H9 (cell line): ENCODE results near the gene KLF11. TPM values are rescaled to one million over a fixed set of nuclear protein-coding genes. Genes with fewer than 3 reads are reported as not detected.

Experiments
- DNase-seq: peaks from one replicate; pipeline ENCODE4 v3.0.0-alpha.2; 2017
- H2AFZ ChIP-seq: one replicate; pipeline ENCODE4 v1.6.1; 2013; ENCODE audit warnings: mild to moderate bottlenecking, low read length, control low read depth, moderate library complexity
- H2AK5ac ChIP-seq: 2 replicates; pipeline ENCODE4 v1.6.1; 2013; ENCODE audit warnings: low read length, control low read depth, mixed read lengths; ENCODE audit not compliant: insufficient read length
- H2BK120ac ChIP-seq: one replicate; pipeline ENCODE4 v1.6.1; 2013; ENCODE audit warnings: low read depth, mild to moderate bottlenecking, low read length, control low read depth, inconsistent platforms; ENCODE audit not compliant: poor library complexity, severe bottlenecking
- H2BK12ac ChIP-seq: 2 replicates; pipeline ENCODE4 v1.6.1; 2013; ENCODE audit warnings: low read length, control low read depth, mixed read lengths, low read depth; ENCODE audit not compliant: insufficient read length
- H2BK15ac ChIP-seq: 2 replicates; pipeline ENCODE4 v1.6.1; 2013; ENCODE audit warnings: low read depth, low read length, control low read depth
- H2BK20ac ChIP-seq: one replicate; pipeline ENCODE4 v1.6.1; 2013; ENCODE audit warnings: low read depth, mild to moderate bottlenecking, low read length, control low read depth, inconsistent platforms; ENCODE audit not compliant: poor library complexity, severe bottlenecking
- H2BK5ac ChIP-seq: 2 replicates; pipeline ENCODE4 v1.6.1; 2013; ENCODE audit warnings: low read length, control low read depth, mixed read lengths; ENCODE audit not compliant: insufficient read length
- H3K14ac ChIP-seq: 2 replicates; pipeline ENCODE4 v1.6.1; 2013; ENCODE audit warnings: low read length, control low read depth; ENCODE audit not compliant: insufficient read depth
- H3K18ac ChIP-seq: 2 replicates; pipeline ENCODE4 v1.6.1; 2013; ENCODE audit warnings: low read depth, mild to moderate bottlenecking, mixed read lengths, low read length, control low read depth; ENCODE audit not compliant: insufficient read length
- H3K23ac ChIP-seq: 2 replicates; pipeline ENCODE4 v1.6.1; 2013; ENCODE audit warnings: low read length, control low read depth, mixed read lengths, low read depth; ENCODE audit not compliant: insufficient read length
- H3K23me2 ChIP-seq: 2 replicates; pipeline ENCODE4 v1.6.1; 2013; ENCODE audit warnings: low read depth, mild to moderate bottlenecking, mixed read lengths, low read length, control low read depth; ENCODE audit not compliant: insufficient read length, poor library complexity, severe bottlenecking
- H3K27ac ChIP-seq: 2 replicates; pipeline ENCODE4 v1.5.1; 2013; ENCODE audit warnings: low read length, control low read depth, mixed read lengths, low read depth; ENCODE audit not compliant: insufficient read length
- H3K27me3 ChIP-seq: 2 replicates; pipeline ENCODE4 v1.6.1; 2013; ENCODE audit warnings: low read length, control low read depth, inconsistent platforms; ENCODE audit not compliant: insufficient read depth
- H3K4ac ChIP-seq: 2 replicates; pipeline ENCODE4 v1.6.1; 2013; ENCODE audit warnings: low read depth, mild to moderate bottlenecking, control low read depth, inconsistent platforms, low read length, moderate library complexity
- H3K4me1 ChIP-seq: 2 replicates; pipeline ENCODE4 v1.6.1; 2013; ENCODE audit warnings: low read length, control low read depth, inconsistent platforms; ENCODE audit not compliant: insufficient read depth
- H3K4me2 ChIP-seq: 2 replicates; pipeline ENCODE4 v1.6.1; 2013; ENCODE audit warnings: low read length, control low read depth, mixed read lengths; ENCODE audit not compliant: insufficient read length, insufficient read depth
- H3K56ac ChIP-seq: 2 replicates; pipeline ENCODE4 v1.6.1; 2013; ENCODE audit warnings: low read depth, mild to moderate bottlenecking, mixed read lengths, low read length, control low read depth; ENCODE audit not compliant: insufficient read length
- H3K79me1 ChIP-seq: 2 replicates; pipeline ENCODE4 v1.6.1; 2013; ENCODE audit warnings: low read depth, mild to moderate bottlenecking, moderate library complexity, low read length, control low read depth, inconsistent platforms; ENCODE audit not compliant: insufficient read depth, poor library complexity, severe bottlenecking
- H3K79me2 ChIP-seq: 2 replicates; pipeline ENCODE4 v1.6.1; 2013; ENCODE audit warnings: low read length, control low read depth, inconsistent platforms; ENCODE audit not compliant: insufficient read depth
- H3K9ac ChIP-seq: 2 replicates; pipeline ENCODE4 v1.6.1; 2013; ENCODE audit warnings: low read length, control low read depth, mixed read lengths; ENCODE audit not compliant: insufficient read length; ENCODE audit errors: extremely low read depth
- H3K9me3 ChIP-seq: one replicate; pipeline ENCODE4 v1.6.1; 2013; ENCODE audit warnings: low read depth, low read length, inconsistent platforms; ENCODE audit not compliant: control insufficient read depth
- H3T11ph ChIP-seq: one replicate; pipeline ENCODE4 v1.6.1; 2013; ENCODE audit warnings: mild to moderate bottlenecking, low read length, control low read depth, inconsistent platforms
- H4K20me1 ChIP-seq: one replicate; pipeline ENCODE4 v1.6.1; 2013; ENCODE audit not compliant: control insufficient read depth, insufficient read length, insufficient read depth
- H4K5ac ChIP-seq: 2 replicates; pipeline ENCODE4 v1.6.1; 2013; ENCODE audit warnings: low read depth, mild to moderate bottlenecking, mixed read lengths, low read length, control low read depth; ENCODE audit not compliant: insufficient read length
- H4K8ac ChIP-seq: replicated peaks from 2 replicates; pipeline ENCODE4 v1.6.1; 2013; ENCODE audit warnings: low read length, control low read depth, mixed read lengths, low read depth; ENCODE audit not compliant: insufficient read length
- H4K91ac ChIP-seq: 2 replicates; pipeline ENCODE4 v1.6.1; 2013; ENCODE audit warnings: low read depth, mild to moderate bottlenecking, moderate library complexity, mixed read lengths, low read length, control low read depth; ENCODE audit not compliant: insufficient read length
- H3K27ac Mint-ChIP-seq, 3 experiments: 2 replicates in 2 of 3; 3 replicates in 1 of 3; pipeline ENCODE4 v1.8.0; 2020 to 2021; ENCODE audit warnings: mixed read lengths in 3 of 3, mild to moderate bottlenecking in 1 of 3, moderate library complexity in 1 of 3
- H3K27me3 Mint-ChIP-seq: 2 replicates; pipeline ENCODE4 v1.8.0; 2021; ENCODE audit warnings: low read depth, mild to moderate bottlenecking, moderate library complexity, mixed read lengths
- H3K36me3 Mint-ChIP-seq, 3 experiments: 2 replicates in 2 of 3; 3 replicates in 1 of 3; pipeline ENCODE4 v1.8.0; 2020 to 2021; ENCODE audit warnings: low read depth in 3 of 3, mixed read lengths in 3 of 3; ENCODE audit not compliant: insufficient read depth in 1 of 3
- H3K4me1 Mint-ChIP-seq, 2 experiments: 2 replicates each; pipeline ENCODE4 v1.8.0; 2020; ENCODE audit warnings: mixed read lengths in 2 of 2
- H3K4me3 Mint-ChIP-seq, 2 experiments: 2 replicates in 1 of 2; 3 replicates in 1 of 2; pipeline ENCODE4 v1.8.0; 2020 to 2021; ENCODE audit warnings: mild to moderate bottlenecking in 2 of 2, mixed read lengths in 2 of 2, moderate library complexity in 1 of 2
- H3K9me3 Mint-ChIP-seq, 2 experiments: 2 replicates in 1 of 2; 3 replicates in 1 of 2; pipeline ENCODE4 v1.8.0; 2020; ENCODE audit warnings: mild to moderate bottlenecking in 2 of 2, mixed read lengths in 2 of 2, moderate library complexity in 1 of 2
- WGBS: extraction: QIAGEN DNeasy Blood & Tissue Kit; methylation state at CpG from one replicate; pipeline ENCODE4 v1.1.7; 2013; ENCODE audit warnings: missing lambda C conversion rate, low lambda C conversion rate, mixed read lengths; ENCODE audit not compliant: insufficient read length; ENCODE audit errors: extremely low coverage; 5-methylcytosine and 5-hydroxymethylcytosine counted together
- total RNA-seq: library from RNA; stranded (reverse); gene quantifications from 2 replicates; pipeline ENCODE4 v1.2.1, GENCODE V29; 2021
- TF ChIP-seq, protein P1 (sequence below): fragments of 200-600 bp; sonication (generic); conservative IDR thresholded peaks from 3 replicates; pipeline ENCODE4 v1.8.0; 2021; ENCODE audit warnings: antibody characterized with exemption, mild to moderate bottlenecking

Gene KLF11
- total RNA-seq, 1 experiment from 2014 or later = 15.5 TPM

DNA sequence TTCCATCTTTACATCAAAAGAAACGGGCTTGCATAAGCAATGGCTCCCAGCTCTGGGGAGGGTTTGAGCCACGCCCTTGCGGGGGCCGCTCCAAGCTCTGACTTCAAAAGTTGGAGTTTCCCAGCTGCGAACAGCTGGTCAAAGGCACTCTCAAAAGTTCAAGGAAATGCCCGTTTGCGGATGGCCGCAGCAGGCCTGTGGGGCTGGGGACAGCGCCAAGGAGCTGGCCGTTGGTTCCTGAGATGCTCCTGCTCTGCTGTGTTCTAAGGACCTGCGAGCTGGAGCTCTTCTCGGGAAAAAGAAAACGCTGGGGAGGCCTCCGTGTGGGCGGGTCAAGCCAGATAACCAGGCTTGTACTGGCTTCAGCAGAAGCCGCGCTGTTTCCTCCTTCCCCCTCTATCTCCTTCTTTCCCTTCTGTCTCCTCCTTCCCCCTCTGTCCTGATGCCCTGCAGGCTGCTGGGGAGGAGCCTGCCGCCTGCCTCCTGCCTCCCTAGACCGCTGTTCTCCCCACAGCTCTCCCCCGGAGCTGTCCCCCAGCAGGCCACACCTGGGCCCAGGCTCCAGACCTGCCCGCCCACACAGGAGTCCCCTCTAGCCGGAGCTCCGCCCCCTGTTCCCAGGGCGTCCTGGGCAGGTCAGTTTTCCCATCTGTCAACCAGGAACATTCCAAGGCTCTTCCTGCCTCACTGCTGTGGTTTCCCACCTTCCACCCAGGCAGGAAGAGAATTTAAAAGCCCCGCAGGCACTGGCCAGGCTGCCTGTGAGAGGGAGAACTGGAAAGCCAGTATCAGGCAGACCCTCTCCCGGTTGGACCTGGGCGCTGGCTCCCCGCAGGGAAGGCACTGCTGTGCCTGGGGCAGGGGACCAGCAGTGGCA lies 14.1 kb downstream of the KLF11 start:
- Histone ChIP-seq H3K9me3 (no peaks in the 10 kb centered on the region), H2BK5ac (no peak overlapping the region), H3K23me2 (peaks cover 3% of the 10 kb centered on the region), H4K8ac (no peak overlapping the region), H2BK20ac (no peak overlapping the region), H3K4ac (no peak overlapping the region), H4K5ac (no peak overlapping the region), H3K27ac (no peak overlapping the region), H2BK12ac (no peak overlapping the region), H3K4me1 (no peaks in the 10 kb centered on the region; the same call in 1 of the 2 replicates), H4K20me1 (no peaks in the 10 kb centered on the region), H3K14ac (no peak overlapping the region), H3K79me2 (no peaks in the 10 kb centered on the region), H3K18ac (no peak overlapping the region), H2AK5ac (no peak overlapping the region), H3K9ac (peak overlapping the region; percentile 4), H3K23ac (no peak overlapping the region), H2AFZ (no peak overlapping the region), H2BK120ac (no peak overlapping the region), H3K4me2 (peak overlapping the region; percentile 53), H3K79me1 (no peaks in the 10 kb centered on the region), H4K91ac (no peak overlapping the region), H3K27me3 (no peaks in the 10 kb centered on the region), H3K56ac (no peak overlapping the region), H3T11ph (no peak overlapping the region), H2BK15ac (no peak overlapping the region)
- H3K27ac Mint-ChIP-seq = peak overlapping the region in 2 of 3 experiments; percentile 92 to 94; a peak in 4 of 7 replicates
- peaks cover 3% of the 10 kb centered on the region for H3K27me3 Mint-ChIP-seq
- WGBS = no CpG with 5 or more reads among the region's 28 CpGs
- H3K9me3 Mint-ChIP-seq = no peaks in the 10 kb centered on the region; a peak in 1 of 5 replicates
- peak; percentile 98 for DNase-seq
- H3K4me1 Mint-ChIP-seq = peaks cover 22 to 23% of the 10 kb centered on the region in 2 experiments
- TF ChIP-seq, protein P1, sequence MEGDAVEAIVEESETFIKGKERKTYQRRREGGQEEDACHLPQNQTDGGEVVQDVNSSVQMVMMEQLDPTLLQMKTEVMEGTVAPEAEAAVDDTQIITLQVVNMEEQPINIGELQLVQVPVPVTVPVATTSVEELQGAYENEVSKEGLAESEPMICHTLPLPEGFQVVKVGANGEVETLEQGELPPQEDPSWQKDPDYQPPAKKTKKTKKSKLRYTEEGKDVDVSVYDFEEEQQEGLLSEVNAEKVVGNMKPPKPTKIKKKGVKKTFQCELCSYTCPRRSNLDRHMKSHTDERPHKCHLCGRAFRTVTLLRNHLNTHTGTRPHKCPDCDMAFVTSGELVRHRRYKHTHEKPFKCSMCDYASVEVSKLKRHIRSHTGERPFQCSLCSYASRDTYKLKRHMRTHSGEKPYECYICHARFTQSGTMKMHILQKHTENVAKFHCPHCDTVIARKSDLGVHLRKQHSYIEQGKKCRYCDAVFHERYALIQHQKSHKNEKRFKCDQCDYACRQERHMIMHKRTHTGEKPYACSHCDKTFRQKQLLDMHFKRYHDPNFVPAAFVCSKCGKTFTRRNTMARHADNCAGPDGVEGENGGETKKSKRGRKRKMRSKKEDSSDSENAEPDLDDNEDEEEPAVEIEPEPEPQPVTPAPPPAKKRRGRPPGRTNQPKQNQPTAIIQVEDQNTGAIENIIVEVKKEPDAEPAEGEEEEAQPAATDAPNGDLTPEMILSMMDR = no peak
- H3K36me3 Mint-ChIP-seq = peaks cover 3 to 22% (median 20%) of the 10 kb centered on the region in 3 experiments; a peak in 6 of 7 replicates
- H3K4me3 Mint-ChIP-seq = peak overlapping the region; percentile 61 to 81
